Neural cell (in vitro differentiated cells): ENCODE results near the gene ELP4.
A peak's percentile ranks its signal among the peaks of the same experiment; 100 is the strongest.

Source experiments
- EP300 ChIP-seq: fragments of 450-650 bp; conservative IDR thresholded peaks from 2 replicates; pipeline ENCODE4 v1.6.1; 2014; ENCODE audit warnings: antibody characterized with exemption, mild to moderate bottlenecking, moderate library complexity; ENCODE audit not compliant: poor library complexity, severe bottlenecking
- EZH2 ChIP-seq: fragments of 200-600, 300-800 bp; shearing (Covaris generic), sonication (generic); IDR thresholded peaks from 2 replicates; pipeline ENCODE4 v1.6.1; 2014; ENCODE audit warnings: antibody characterized with exemption, low read length, borderline replicate concordance, mild to moderate bottlenecking; ENCODE audit not compliant: insufficient read depth, poor library complexity, severe bottlenecking
- MXI1 ChIP-seq: fragments of 450-650 bp; conservative IDR thresholded peaks from 2 replicates; pipeline ENCODE4 v1.6.1; 2014; ENCODE audit warnings: antibody characterized with exemption, mild to moderate bottlenecking; ENCODE audit not compliant: poor library complexity, severe bottlenecking
- POLR2AphosphoS5 ChIP-seq: IDR thresholded peaks from 2 replicates; pipeline ENCODE4 v1.6.1; 2012
- RAD21 ChIP-seq: fragments of 450-650 bp; conservative IDR thresholded peaks from 2 replicates; pipeline ENCODE4 v1.6.1; 2014; ENCODE audit warnings: antibody characterized with exemption, mild to moderate bottlenecking, moderate library complexity
- SMC3 ChIP-seq: fragments of 450-650 bp; conservative IDR thresholded peaks from 2 replicates; pipeline ENCODE4 v1.6.1; 2014; ENCODE audit warnings: antibody characterized with exemption, mild to moderate bottlenecking, moderate library complexity; ENCODE audit not compliant: poor library complexity
- TAF1 ChIP-seq: IDR thresholded peaks from 2 replicates; pipeline ENCODE4 v1.6.1; 2012; ENCODE audit warnings: low read depth
- TF ChIP-seq, protein P1 (sequence below): fragments of 450-650 bp; IDR thresholded peaks from 2 replicates; pipeline ENCODE4 v1.5.1; 2014; ENCODE audit warnings: antibody characterized with exemption, mild to moderate bottlenecking, moderate library complexity; ENCODE audit not compliant: poor library complexity, severe bottlenecking
- TF ChIP-seq, protein P2 (sequence below): IDR thresholded peaks from 2 replicates; pipeline ENCODE4 v1.6.1; 2012; ENCODE audit warnings: borderline replicate concordance

GRCh38 chr11:31711137-31711536 is 201.6 kb downstream of the ELP4 start:
- TF ChIP-seq POLR2AphosphoS5 (peak; percentile 36), RAD21 (no peak), TAF1 (no peak), EZH2 (no peak), SMC3 (no peak), EP300 (peak; percentile 70), MXI1 (no peak)
- TF ChIP-seq, protein P1, sequence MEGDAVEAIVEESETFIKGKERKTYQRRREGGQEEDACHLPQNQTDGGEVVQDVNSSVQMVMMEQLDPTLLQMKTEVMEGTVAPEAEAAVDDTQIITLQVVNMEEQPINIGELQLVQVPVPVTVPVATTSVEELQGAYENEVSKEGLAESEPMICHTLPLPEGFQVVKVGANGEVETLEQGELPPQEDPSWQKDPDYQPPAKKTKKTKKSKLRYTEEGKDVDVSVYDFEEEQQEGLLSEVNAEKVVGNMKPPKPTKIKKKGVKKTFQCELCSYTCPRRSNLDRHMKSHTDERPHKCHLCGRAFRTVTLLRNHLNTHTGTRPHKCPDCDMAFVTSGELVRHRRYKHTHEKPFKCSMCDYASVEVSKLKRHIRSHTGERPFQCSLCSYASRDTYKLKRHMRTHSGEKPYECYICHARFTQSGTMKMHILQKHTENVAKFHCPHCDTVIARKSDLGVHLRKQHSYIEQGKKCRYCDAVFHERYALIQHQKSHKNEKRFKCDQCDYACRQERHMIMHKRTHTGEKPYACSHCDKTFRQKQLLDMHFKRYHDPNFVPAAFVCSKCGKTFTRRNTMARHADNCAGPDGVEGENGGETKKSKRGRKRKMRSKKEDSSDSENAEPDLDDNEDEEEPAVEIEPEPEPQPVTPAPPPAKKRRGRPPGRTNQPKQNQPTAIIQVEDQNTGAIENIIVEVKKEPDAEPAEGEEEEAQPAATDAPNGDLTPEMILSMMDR = no peak
- TF ChIP-seq, protein P2, sequence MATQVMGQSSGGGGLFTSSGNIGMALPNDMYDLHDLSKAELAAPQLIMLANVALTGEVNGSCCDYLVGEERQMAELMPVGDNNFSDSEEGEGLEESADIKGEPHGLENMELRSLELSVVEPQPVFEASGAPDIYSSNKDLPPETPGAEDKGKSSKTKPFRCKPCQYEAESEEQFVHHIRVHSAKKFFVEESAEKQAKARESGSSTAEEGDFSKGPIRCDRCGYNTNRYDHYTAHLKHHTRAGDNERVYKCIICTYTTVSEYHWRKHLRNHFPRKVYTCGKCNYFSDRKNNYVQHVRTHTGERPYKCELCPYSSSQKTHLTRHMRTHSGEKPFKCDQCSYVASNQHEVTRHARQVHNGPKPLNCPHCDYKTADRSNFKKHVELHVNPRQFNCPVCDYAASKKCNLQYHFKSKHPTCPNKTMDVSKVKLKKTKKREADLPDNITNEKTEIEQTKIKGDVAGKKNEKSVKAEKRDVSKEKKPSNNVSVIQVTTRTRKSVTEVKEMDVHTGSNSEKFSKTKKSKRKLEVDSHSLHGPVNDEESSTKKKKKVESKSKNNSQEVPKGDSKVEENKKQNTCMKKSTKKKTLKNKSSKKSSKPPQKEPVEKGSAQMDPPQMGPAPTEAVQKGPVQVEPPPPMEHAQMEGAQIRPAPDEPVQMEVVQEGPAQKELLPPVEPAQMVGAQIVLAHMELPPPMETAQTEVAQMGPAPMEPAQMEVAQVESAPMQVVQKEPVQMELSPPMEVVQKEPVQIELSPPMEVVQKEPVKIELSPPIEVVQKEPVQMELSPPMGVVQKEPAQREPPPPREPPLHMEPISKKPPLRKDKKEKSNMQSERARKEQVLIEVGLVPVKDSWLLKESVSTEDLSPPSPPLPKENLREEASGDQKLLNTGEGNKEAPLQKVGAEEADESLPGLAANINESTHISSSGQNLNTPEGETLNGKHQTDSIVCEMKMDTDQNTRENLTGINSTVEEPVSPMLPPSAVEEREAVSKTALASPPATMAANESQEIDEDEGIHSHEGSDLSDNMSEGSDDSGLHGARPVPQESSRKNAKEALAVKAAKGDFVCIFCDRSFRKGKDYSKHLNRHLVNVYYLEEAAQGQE = no peak
